H1 (cell line): ENCODE results near the gene TUT7. TPM values are rescaled to one million over a fixed set of nuclear protein-coding genes. Genes with fewer than 3 reads are reported as not detected.

Experiments
- CTCF ChIA-PET: fragments of 300-600 bp; sonication (Branson Sonifier 250); formaldehyde crosslinking; loops from one replicate; lab custom pipeline; 2021; ENCODE audit not compliant: partially characterized antibody; lab: Charles Lee
- POLR2A ChIA-PET: fragments of 300-600 bp; sonication (Branson Sonifier 250); formaldehyde crosslinking; loops from one replicate; lab custom pipeline; 2021; ENCODE audit warnings: inconsistent platforms; ENCODE audit not compliant: partially characterized antibody; lab: Charles Lee
- DNase-seq, 2 experiments: peaks; one replicate each; pipeline versions ENCODE4 v3.0.0 to v3.0.0-alpha.2; 2010 to 2022; ENCODE audit warnings: low spot score in 2 of 2, low read depth in 1 of 2, mixed read lengths in 1 of 2
- FAIRE-seq: peaks from 2 replicates; lab custom pipeline; 2011; peaks lifted over from hg19 to GRCh38; lab: Jason Lieb, UNC
- H2AFZ ChIP-seq: 2 replicates; pipeline ENCODE4 v1.8.1; 2012; ENCODE audit warnings: low read length, inconsistent platforms
- H2AK5ac ChIP-seq: 2 replicates; pipeline ENCODE4 v1.6.1; 2013; ENCODE audit warnings: low read depth, low read length
- H2BK120ac ChIP-seq: replicated peaks from 2 replicates; pipeline ENCODE3; 2013; ENCODE audit warnings: low read depth, low read length, inconsistent platforms
- H2BK12ac ChIP-seq: 2 replicates; pipeline ENCODE4 v1.6.1; 2013; ENCODE audit warnings: low read depth, low read length
- H2BK15ac ChIP-seq: 2 replicates; pipeline ENCODE4 v1.6.1; 2013; ENCODE audit warnings: low read length
- H2BK20ac ChIP-seq: 2 replicates; pipeline ENCODE4 v1.6.1; 2013; ENCODE audit warnings: low read length
- H2BK5ac ChIP-seq: 2 replicates; pipeline ENCODE4 v1.6.1; 2013; ENCODE audit warnings: low read depth, low read length
- H3K14ac ChIP-seq: 2 replicates; pipeline ENCODE4 v1.6.1; 2013; ENCODE audit warnings: inconsistent platforms; ENCODE audit not compliant: insufficient read length
- H3K18ac ChIP-seq: 2 replicates; pipeline ENCODE4 v1.6.1; 2013; ENCODE audit warnings: low read length; ENCODE audit errors: extremely low read depth
- H3K23ac ChIP-seq: 2 replicates; pipeline ENCODE4 v1.6.1; 2013; ENCODE audit warnings: inconsistent platforms; ENCODE audit not compliant: insufficient read length
- H3K23me2 ChIP-seq: 2 replicates; pipeline ENCODE4 v1.6.1; 2013; ENCODE audit warnings: low read depth, low read length
- H3K27ac ChIP-seq: 2 replicates; pipeline ENCODE4 v1.6.1; 2011; ENCODE audit warnings: low read depth, low read length, inconsistent platforms
- H3K27me3 ChIP-seq, 4 experiments: replicated peaks in 1 of 4; 1 replicate in 1 of 4; 2 replicates in 3 of 4; pipeline versions ENCODE4 v1.6.1 to v1.8.1; 2011 to 2013; ENCODE audit warnings: low read length in 3 of 4, mild to moderate bottlenecking in 3 of 4, inconsistent platforms in 2 of 4, mixed read lengths in 2 of 4, moderate library complexity in 1 of 4; ENCODE audit not compliant: control insufficient read depth in 3 of 4, insufficient read depth in 3 of 4; ENCODE audit errors: extremely low read depth in 1 of 4
- H3K36me3 ChIP-seq, 4 experiments: 2 replicates each; pipeline versions ENCODE4 v1.6.1 to v1.8.1; 2011 to 2013; ENCODE audit warnings: mild to moderate bottlenecking in 4 of 4, low read length in 3 of 4, moderate library complexity in 2 of 4, control low read depth in 1 of 4, inconsistent platforms in 1 of 4; ENCODE audit not compliant: insufficient read depth in 4 of 4, control insufficient read depth in 2 of 4
- H3K4ac ChIP-seq: replicated peaks from 2 replicates; pipeline ENCODE3; 2013; ENCODE audit warnings: low read length, low read depth, mixed read lengths, inconsistent platforms; ENCODE audit not compliant: insufficient read length
- H3K4me1 ChIP-seq, 4 experiments: replicated peaks in 1 of 4; 1 replicate in 1 of 4; 2 replicates in 3 of 4; pipeline versions ENCODE4 v1.6.1 to v1.8.1; 2011 to 2013; ENCODE audit warnings: low read length in 3 of 4, inconsistent platforms in 2 of 4, mixed read lengths in 1 of 4; ENCODE audit not compliant: insufficient read depth in 4 of 4, control insufficient read depth in 3 of 4
- H3K4me2 ChIP-seq, 2 experiments: 2 replicates each; pipeline versions ENCODE4 v1.6.1 to v1.8.1; 2011 to 2013; ENCODE audit warnings: low read depth in 2 of 2, low read length in 2 of 2, control low read depth in 1 of 2, inconsistent platforms in 1 of 2, mild to moderate bottlenecking in 1 of 2; ENCODE audit not compliant: insufficient read depth in 1 of 2
- H3K4me3 ChIP-seq, 4 experiments: fragments of 200-600, 300-600 bp in 1 of 4; sonication (generic), shearing (Covaris generic), sonication (Bioruptor Twin) in 1 of 4; 2 replicates each; pipeline versions ENCODE4 v1.5.1 to v1.8.1; 2011 to 2016; ENCODE audit warnings: low read length in 4 of 4, low read depth in 3 of 4, control low read depth in 2 of 4, inconsistent platforms in 2 of 4, mild to moderate bottlenecking in 2 of 4, mixed read lengths in 1 of 4, moderate library complexity in 1 of 4; ENCODE audit not compliant: insufficient read depth in 2 of 4; ENCODE audit errors: extremely low read depth in 1 of 4
- H3K56ac ChIP-seq: replicated peaks from 2 replicates; pipeline ENCODE3; 2013; ENCODE audit warnings: low read depth, mild to moderate bottlenecking, mixed read lengths, low read length, inconsistent platforms; ENCODE audit not compliant: insufficient read length
- H3K79me1 ChIP-seq: 2 replicates; pipeline ENCODE4 v1.6.1; 2013; ENCODE audit warnings: low read depth, low read length, control low read depth
- H3K79me2 ChIP-seq, 2 experiments: 2 replicates each; pipeline versions ENCODE4 v1.6.1 to v1.8.1; 2012 to 2013; ENCODE audit warnings: low read length in 2 of 2, mild to moderate bottlenecking in 2 of 2, inconsistent platforms in 1 of 2; ENCODE audit not compliant: insufficient read depth in 2 of 2, control insufficient read depth in 1 of 2
- H3K9ac ChIP-seq, 4 experiments: replicated peaks in 1 of 4; 1 replicate in 1 of 4; 2 replicates in 3 of 4; pipeline versions ENCODE4 v1.6.1 to v1.8.1; 2011 to 2013; ENCODE audit warnings: low read depth in 3 of 4, low read length in 3 of 4, control low read depth in 2 of 4, mild to moderate bottlenecking in 2 of 4, moderate library complexity in 2 of 4, inconsistent platforms in 1 of 4; ENCODE audit errors: extremely low read depth in 1 of 4
- H3K9me3 ChIP-seq, 2 experiments: 2 replicates each; pipeline versions ENCODE4 v1.6.1 to v1.8.1; 2012 to 2013; ENCODE audit warnings: mild to moderate bottlenecking in 2 of 2, moderate library complexity in 2 of 2, control low read depth in 1 of 2, inconsistent platforms in 1 of 2, low read depth in 1 of 2, low read length in 1 of 2, mixed read lengths in 1 of 2; ENCODE audit not compliant: insufficient read depth in 2 of 2
- H4K20me1 ChIP-seq, 2 experiments: replicated peaks in 1 of 2; 2 replicates each; pipeline versions ENCODE3 to v1.8.1; 2011 to 2013; ENCODE audit warnings: inconsistent platforms in 2 of 2, low read length in 2 of 2, mild to moderate bottlenecking in 1 of 2; ENCODE audit not compliant: insufficient read depth in 2 of 2, control insufficient read depth in 1 of 2
- H4K5ac ChIP-seq: 2 replicates; pipeline ENCODE4 v1.6.1; 2013; ENCODE audit warnings: low read length, low read depth, mixed read lengths, inconsistent platforms; ENCODE audit not compliant: insufficient read length
- H4K8ac ChIP-seq: 2 replicates; pipeline ENCODE4 v1.8.0; 2013; ENCODE audit warnings: mild to moderate bottlenecking, moderate library complexity, low read length, inconsistent platforms; ENCODE audit not compliant: insufficient read depth; ENCODE audit errors: extremely low read depth
- H4K91ac ChIP-seq: replicated peaks from 2 replicates; pipeline ENCODE3; 2013; ENCODE audit warnings: low read length, mixed read lengths, inconsistent platforms; ENCODE audit not compliant: insufficient read length
- BACH1 ChIP-seq: IDR thresholded peaks from 2 replicates; pipeline ENCODE4 v1.6.1; 2012; ENCODE audit warnings: low read length, improper control_type of control experiment
- JUN ChIP-seq: IDR thresholded peaks from 2 replicates; pipeline ENCODE4 v1.6.1; 2011; ENCODE audit warnings: low read depth, mild to moderate bottlenecking, improper control_type of control experiment, low read length
- KDM1A ChIP-seq: fragments of 200-600, 300-600 bp; sonication (generic); IDR thresholded peaks from 2 replicates; pipeline ENCODE4 v1.7.1; 2016; ENCODE audit warnings: mild to moderate bottlenecking, low read length, borderline replicate concordance
- PHF8 ChIP-seq: fragments of 200-600 bp; sonication (generic); conservative IDR thresholded peaks from 2 replicates; pipeline ENCODE4 v1.7.1; 2012; ENCODE audit warnings: low read depth, mild to moderate bottlenecking, inconsistent platforms, low read length, moderate library complexity
- POLR2A ChIP-seq, 2 experiments: IDR thresholded peaks; 1 replicate in 1 of 2; 2 replicates in 1 of 2; pipeline ENCODE4 v1.6.1; 2011; ENCODE audit warnings: low read depth in 2 of 2, low read length in 2 of 2, mild to moderate bottlenecking in 2 of 2; ENCODE audit errors: control extremely low read depth in 1 of 2
- SIN3A ChIP-seq, 2 experiments: IDR thresholded peaks in 1 of 2; conservative IDR thresholded peaks in 1 of 2; 2 replicates each; pipeline ENCODE4 v1.6.1; 2011 to 2012; ENCODE audit warnings: low read length in 2 of 2, improper control_type of control experiment in 1 of 2, low read depth in 1 of 2, mild to moderate bottlenecking in 1 of 2
- SIRT6 ChIP-seq: IDR thresholded peaks from one replicate; pipeline ENCODE4 v1.7.1; 2012; ENCODE audit warnings: low read length, inconsistent platforms
- SIX5 ChIP-seq: IDR thresholded peaks from 2 replicates; pipeline ENCODE4 v1.6.1; 2011; ENCODE audit warnings: mild to moderate bottlenecking, low read depth, low read length
- SRF ChIP-seq: IDR thresholded peaks from 2 replicates; pipeline ENCODE4 v1.6.1; 2011; ENCODE audit warnings: mild to moderate bottlenecking, low read depth, low read length, moderate library complexity
- TCF12 ChIP-seq: IDR thresholded peaks from 2 replicates; pipeline ENCODE4 v1.6.1; 2011; ENCODE audit warnings: low read depth, mild to moderate bottlenecking, low read length
- WGBS, 2 experiments: shearing (Covaris generic) in 1 of 2; methylation state at CpG; one replicate each; pipeline versions ENCODE4 v1.1.6 to v1.1.7; 2013 to 2015; ENCODE audit warnings: low lambda C conversion rate in 2 of 2, mixed read lengths in 2 of 2, inconsistent platforms in 1 of 2, low coverage in 1 of 2, missing lambda C conversion rate in 1 of 2; ENCODE audit not compliant: insufficient replicate concordance in 2 of 2, insufficient coverage in 1 of 2, insufficient read length in 1 of 2; ENCODE audit errors: extremely low coverage in 1 of 2, missing lambda C conversion rate in 1 of 2; 5-methylcytosine and 5-hydroxymethylcytosine counted together
- polyA plus RNA-seq, 7 experiments: library from polyadenylated mRNA; depleted of rRNA in 3 of 7; stranded (reverse) in 5 of 7; unstranded in 2 of 7; fragments of >200 nt in 5 of 7; fragments of 200-250 nt in 2 of 7; gene quantifications; 1 replicate in 5 of 7; 2 replicates in 1 of 7; 4 replicates in 1 of 7; pipeline versions ENCODE4 v1.2.1 to v1.2.3, GENCODE V29; 2011 to 2013; ENCODE audit warnings: missing spikeins in 2 of 7, mixed read lengths in 2 of 7
- total RNA-seq: library from RNA; stranded (reverse); fragmentation: NEBNext Ultra II Directional; extraction: Animal tissue kit (Norgen Biotek cat#: 25700); gene quantifications from 2 replicates; pipeline ENCODE4 v1.2.1, GENCODE V29; 2021
- TF ChIP-seq, protein P1 (sequence below): IDR thresholded peaks from 2 replicates; pipeline ENCODE4 v1.6.1; 2012; ENCODE audit warnings: inconsistent platforms

TUT7 gene
- total and polyA plus RNA-seq, 2 of the 8 experiments (the other 6 are each of a cell fraction or from before 2014, with no cell fraction given): 4.8 to 19.3 TPM

DNA sequence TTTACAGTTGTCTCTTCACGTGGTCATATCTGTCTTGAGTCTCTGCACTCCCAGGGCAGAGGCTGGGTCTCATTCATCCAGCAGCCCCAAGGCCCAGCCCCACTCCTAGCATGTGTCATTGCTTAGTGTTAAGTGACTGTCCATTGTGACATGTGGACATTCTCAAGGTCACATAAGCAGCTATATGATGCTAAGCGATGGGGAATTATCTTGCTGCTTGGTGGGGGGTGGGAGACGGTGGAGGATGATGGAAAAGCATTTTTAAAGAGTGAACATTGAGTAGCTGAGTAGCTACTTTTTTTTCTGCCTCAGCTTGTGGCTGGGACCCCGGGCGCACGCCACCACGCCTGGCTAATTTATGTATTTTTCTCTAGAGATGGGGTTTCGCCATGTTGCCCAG is 94.7 kb downstream of the TUT7 start, which contains the start of gene C9orf153:
C9orf153 (minus strand) TSS at position 101 of the 400 bp plus-strand sequence. CDS start 30,054 bp downstream, outside the sequence.
- no peak within 1 kb of the TSS for H2BK12ac ChIP-seq
- WGBS, 2 experiments: 75% methylated on average over 8 of the region's 8 CpGs; no CpG with 5 or more reads in 1 of the 2 experiments
- no peak within 1 kb of the TSS for H3K4me2 ChIP-seq
- DNase-seq (no peak), FAIRE-seq (no peak)
- no peak within 1 kb of the TSS for H4K5ac ChIP-seq
- H3K9me3 ChIP-seq: no peaks in the 10 kb centered on the region
- peaks cover 0 to 4% of the 10 kb centered on the region in 2 experiments; a peak in 1 of 4 replicates for H3K79me2 ChIP-seq
- H3K56ac ChIP-seq: no peak within 1 kb of the TSS
- no peak within 1 kb of the TSS for H4K8ac ChIP-seq
- H3K23ac ChIP-seq: no peak within 1 kb of the TSS
- peaks cover 0 to 4% (median 0%) of the 10 kb centered on the region in 4 experiments; a peak in 1 of 7 replicates for H3K4me1 ChIP-seq
- no peak within 1 kb of the TSS for H2BK5ac ChIP-seq
- CTCF ChIA-PET: interaction anchor here (1.9 to 3.7 kb wide), 3 partner anchors 13 to 58 kb away, joined by 5 to 16 read pairs (median 11); no protein-coding TSS in a partner anchor
- no peak within 1 kb of the TSS for H2BK20ac ChIP-seq
- H3K36me3 ChIP-seq: peaks cover 2 to 10% (median 7%) of the 10 kb centered on the region in 4 experiments; a peak in 3 of 8 replicates
- H3K79me1 ChIP-seq: no peaks in the 10 kb centered on the region; the same call in 1 of the 2 replicates
- H2AK5ac ChIP-seq: no peak within 1 kb of the TSS
- no peak within 1 kb of the TSS for H3K27ac ChIP-seq
- no peak within 1 kb of the TSS for H3K14ac ChIP-seq
- H3K4ac ChIP-seq: no peak within 1 kb of the TSS
- no peak within 1 kb of the TSS for H3K18ac ChIP-seq
- TF ChIP-seq BACH1: no peak
- no peak for TF ChIP-seq TCF12
- TF ChIP-seq SIRT6: no peak
- no peak for TF ChIP-seq PHF8
- no peak for TF ChIP-seq POLR2A (IDR thresholded peaks at IDR 0.05; ENCODE audit: control extremely low read depth in 1 of 2, low read depth in 2 of 2, low read length in 2 of 2)
- TF ChIP-seq SRF: no peak
- TF ChIP-seq, protein P1, sequence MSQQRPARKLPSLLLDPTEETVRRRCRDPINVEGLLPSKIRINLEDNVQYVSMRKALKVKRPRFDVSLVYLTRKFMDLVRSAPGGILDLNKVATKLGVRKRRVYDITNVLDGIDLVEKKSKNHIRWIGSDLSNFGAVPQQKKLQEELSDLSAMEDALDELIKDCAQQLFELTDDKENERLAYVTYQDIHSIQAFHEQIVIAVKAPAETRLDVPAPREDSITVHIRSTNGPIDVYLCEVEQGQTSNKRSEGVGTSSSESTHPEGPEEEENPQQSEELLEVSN: no peak
- no peak for TF ChIP-seq SIX5
- no peak for TF ChIP-seq JUN
- TF ChIP-seq SIN3A (conservative IDR thresholded peaks at IDR 0.05 in 1 of 2, IDR thresholded peaks at IDR 0.05 in 1 of 2; ENCODE audit: low read depth in 1 of 2, low read length in 2 of 2): no peak
- TF ChIP-seq KDM1A: no peak
- H2BK15ac ChIP-seq: no peak within 1 kb of the TSS
- no peak within 1 kb of the TSS for H4K91ac ChIP-seq
- no peaks in the 10 kb centered on the region for H3K27me3 ChIP-seq
- POLR2A ChIA-PET: interaction anchor here (1.8 kb wide), 1 partner anchor 18 kb away, joined by 4 read pairs; no protein-coding TSS in a partner anchor
- H4K20me1 ChIP-seq: peaks cover 0 to 2% of the 10 kb centered on the region in 2 experiments
- no peak within 1 kb of the TSS for H3K4me3 ChIP-seq
- no peak within 1 kb of the TSS for H2BK120ac ChIP-seq
- H2AFZ ChIP-seq: no peak within 1 kb of the TSS
- no peaks in the 10 kb centered on the region for H3K23me2 ChIP-seq
- no peak within 1 kb of the TSS for H3K9ac ChIP-seq
